HEK293T (cell line): ENCODE results near the gene RNF38.

Experiments
- ARNT ChIP-seq: fragments of 450-650 bp; IDR thresholded peaks from 2 replicates; pipeline ENCODE4 v1.6.1; 2017; ENCODE audit warnings: mild to moderate bottlenecking
- BHLHE40 ChIP-seq: fragments of 450-650 bp; IDR thresholded peaks from 2 replicates; pipeline ENCODE4 v1.6.1; 2016; ENCODE audit warnings: mild to moderate bottlenecking, moderate library complexity, borderline replicate concordance
- CTBP1 ChIP-seq: fragments of 450-650 bp; IDR thresholded peaks from 2 replicates; pipeline ENCODE4 v1.6.1; 2016; ENCODE audit warnings: borderline replicate concordance
- FOXA1 ChIP-seq: fragments of 450-650 bp; IDR thresholded peaks from 2 replicates; pipeline ENCODE4 v1.6.1; 2016; ENCODE audit warnings: mild to moderate bottlenecking
- FOXK2 ChIP-seq: fragments of 450-650 bp; IDR thresholded peaks from 2 replicates; pipeline ENCODE4 v1.6.1; 2016; ENCODE audit warnings: mild to moderate bottlenecking
- LEF1 ChIP-seq: fragments of 450-650 bp; IDR thresholded peaks from 2 replicates; pipeline ENCODE4 v1.6.1; 2017; ENCODE audit warnings: mild to moderate bottlenecking, borderline replicate concordance
- NFRKB ChIP-seq: fragments of 450-650 bp; IDR thresholded peaks from 2 replicates; pipeline ENCODE4 v1.6.1; 2016; ENCODE audit warnings: mild to moderate bottlenecking, moderate library complexity
- PKNOX1 ChIP-seq: fragments of 450-650 bp; IDR thresholded peaks from 2 replicates; pipeline ENCODE4 v1.6.1; 2016
- SP1 ChIP-seq: fragments of 450-650 bp; IDR thresholded peaks from 2 replicates; pipeline ENCODE4 v1.6.1; 2017
- SUZ12 ChIP-seq: fragments of 450-650 bp; IDR thresholded peaks from 2 replicates; pipeline ENCODE4 v1.6.1; 2016; ENCODE audit warnings: mild to moderate bottlenecking
- TARDBP ChIP-seq: fragments of 450-650 bp; IDR thresholded peaks from 2 replicates; pipeline ENCODE4 v1.6.1; 2016
- ZNF384 ChIP-seq: fragments of 450-650 bp; IDR thresholded peaks from 2 replicates; pipeline ENCODE4 v1.6.1; 2016

GRCh38 chr9:36337002-36337401 lies 63.1 kb downstream of the RNF38 start:
- TF ChIP-seq TARDBP: no peak
- TF ChIP-seq SP1: no peak
- no peak for TF ChIP-seq FOXA1
- TF ChIP-seq FOXK2: no peak
- no peak for TF ChIP-seq ARNT
- TF ChIP-seq NFRKB: no peak
- no peak for TF ChIP-seq LEF1
- TF ChIP-seq BHLHE40: no peak
- no peak for TF ChIP-seq SUZ12
- TF ChIP-seq ZNF384: no peak
- TF ChIP-seq PKNOX1: no peak
- no peak for TF ChIP-seq CTBP1
